ENCODE measurements around the gene MRPS6.

The MRPS6 gene

GRCh38 chr21:34177919-34178567 is 104.7 kb downstream of the MRPS6 start:
- Histone ChIP-seq H3K4me3 (replicated peaks; ENCODE audit: low read depth, low read length) (no peak overlapping the region), H3K27me3 (replicated peaks; ENCODE audit: control insufficient read depth, insufficient read depth, low read length) (no peaks in the 10 kb centered on the region)
- DNase-seq (ENCODE audit: extremely low read depth, insufficient read length): no peak

DNA sequence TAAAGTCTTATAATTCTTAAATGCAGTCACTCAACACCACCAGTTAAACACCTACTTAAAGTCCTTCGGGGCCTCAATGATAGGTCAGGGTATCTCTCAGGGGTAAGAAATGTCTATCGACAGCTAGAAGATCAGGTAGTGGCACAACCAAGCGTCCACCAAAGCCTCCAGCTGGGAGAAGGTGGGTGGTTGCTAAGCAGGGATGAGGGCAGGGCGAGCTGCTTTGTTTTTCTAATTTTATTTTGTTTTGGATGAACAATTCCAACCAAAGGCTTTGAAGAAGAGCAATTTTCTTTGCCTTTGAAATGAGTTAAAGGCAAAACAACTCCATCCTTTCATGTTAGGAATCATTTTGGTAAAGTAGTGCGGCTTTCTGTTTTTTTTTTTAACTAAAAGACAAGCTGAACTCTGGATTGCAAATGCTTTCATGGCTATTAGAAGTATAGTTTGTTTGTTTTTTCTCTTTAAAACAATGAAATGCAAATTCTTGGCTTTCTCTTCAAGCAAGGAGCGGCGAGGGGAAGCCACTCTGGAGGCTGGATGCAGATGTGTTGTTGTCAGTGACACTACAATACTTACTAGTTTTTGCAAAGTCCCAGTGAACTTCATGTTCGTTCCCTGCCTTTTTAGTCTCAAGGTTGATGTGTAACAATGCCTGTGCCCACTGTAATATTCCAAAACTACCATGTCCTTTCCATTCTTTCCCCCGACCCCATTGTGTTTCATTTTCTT is 106.0 kb downstream of the MRPS6 start:
- no peak for DNase-seq (ENCODE audit: extremely low read depth, insufficient read length)
- H3K4me3 ChIP-seq (replicated peaks; ENCODE audit: low read depth, low read length): no peak overlapping the region
- no peak for TF ChIP-seq CTCF (IDR thresholded peaks at IDR 0.05; ENCODE audit: insufficient read depth, low read length, poor library complexity, severe bottlenecking)
- H3K27me3 ChIP-seq (replicated peaks; ENCODE audit: control insufficient read depth, insufficient read depth, low read length): no peaks in the 10 kb centered on the region
- no peaks in the 10 kb centered on the region for H3K36me3 ChIP-seq (ENCODE audit: control insufficient read depth, insufficient read depth, low read length)

More at GRCh38 chr21:34177919-34178567, 104.7 kb downstream of the MRPS6 start:
- H3K36me3 ChIP-seq (ENCODE audit: control insufficient read depth, insufficient read depth, low read length): no peaks in the 10 kb centered on the region
- TF ChIP-seq CTCF (IDR thresholded peaks at IDR 0.05; ENCODE audit: insufficient read depth, low read length, poor library complexity, severe bottlenecking): no peak

GRCh38 chr21:34180407-34180806 is 107.0 kb downstream of the MRPS6 start:
- Histone ChIP-seq H3K4me3 (replicated peaks; ENCODE audit: low read depth, low read length) (no peak overlapping the region), H3K36me3 (ENCODE audit: control insufficient read depth, insufficient read depth, low read length) (no peaks in the 10 kb centered on the region), H3K27me3 (replicated peaks; ENCODE audit: control insufficient read depth, insufficient read depth, low read length) (no peaks in the 10 kb centered on the region)
- no peak for TF ChIP-seq CTCF (IDR thresholded peaks at IDR 0.05; ENCODE audit: insufficient read depth, low read length, poor library complexity, severe bottlenecking)
- no peak for DNase-seq (ENCODE audit: extremely low read depth, insufficient read length)

- Histone ChIP-seq H3K4me3 (replicated peaks; ENCODE audit: low read depth, low read length) (no peak overlapping the region), H3K27me3 (replicated peaks; ENCODE audit: control insufficient read depth, insufficient read depth, low read length) (no peaks in the 10 kb centered on the region), H3K36me3 (ENCODE audit: control insufficient read depth, insufficient read depth, low read length) (no peaks in the 10 kb centered on the region)
- no peak for TF ChIP-seq CTCF (IDR thresholded peaks at IDR 0.05; ENCODE audit: insufficient read depth, low read length, poor library complexity, severe bottlenecking)
- no peak for DNase-seq (ENCODE audit: extremely low read depth, insufficient read length)
Observed at GRCh38 chr21:34180826-34181359, 107.5 kb downstream of the MRPS6 start.

- no peak for TF ChIP-seq CTCF (IDR thresholded peaks at IDR 0.05; ENCODE audit: insufficient read depth, low read length, poor library complexity, severe bottlenecking)
- no peaks in the 10 kb centered on the region for H3K27me3 ChIP-seq (replicated peaks; ENCODE audit: control insufficient read depth, insufficient read depth, low read length)
- no peaks in the 10 kb centered on the region for H3K36me3 ChIP-seq (ENCODE audit: control insufficient read depth, insufficient read depth, low read length)
- no peak for DNase-seq (ENCODE audit: extremely low read depth, insufficient read length)
- no peak overlapping the region for H3K4me3 ChIP-seq (replicated peaks; ENCODE audit: low read depth, low read length)
Observed at GRCh38 chr21:34181431-34182039, 108.2 kb downstream of the MRPS6 start.
